Psoas muscle (tissue), 8 donors: ENCODE measurements around the gene FAM83C. TPM values are rescaled to one million over a fixed set of nuclear protein-coding genes. Genes with fewer than 3 reads are reported as not detected.

Experiments
- ATAC-seq, 4 donors: fragments of 200-7000 bp; cut with Tn5 transposase; one replicate each; pipeline ENCODE4 v1.9.1; 2020; ENCODE audit warnings: moderate library complexity in 3 of 4, mild to moderate bottlenecking in 2 of 4
- DNase-seq, 2 donors: peaks; one replicate each; pipeline ENCODE4 v3.0.0-alpha.2; 2020
- H3K27ac ChIP-seq: fragments of 200-600 bp; one replicate; pipeline ENCODE4 v1.8.0; 2022
- H3K27me3 ChIP-seq, 3 donors: fragments of 200-600 bp in 1 of 3; one replicate each; pipeline versions ENCODE4 v1.6.1 to v1.8.0; 2013 to 2022; ENCODE audit warnings: low read length in 2 of 3, mild to moderate bottlenecking in 2 of 3, moderate library complexity in 1 of 3; ENCODE audit not compliant: insufficient read depth in 3 of 3
- H3K36me3 ChIP-seq, 2 donors: fragments of 200-600 bp in 1 of 2; one replicate each; pipeline versions ENCODE4 v1.6.1 to v1.8.0; 2013 to 2022; ENCODE audit warnings: low read depth in 1 of 2, mild to moderate bottlenecking in 1 of 2, moderate library complexity in 1 of 2; ENCODE audit not compliant: insufficient read depth in 1 of 2
- H3K4me1 ChIP-seq: fragments of 200-600 bp; one replicate; pipeline ENCODE4 v1.8.0; 2022
- H3K4me3 ChIP-seq: fragments of 200-600 bp; one replicate; pipeline ENCODE4 v1.8.0; 2022; ENCODE audit warnings: mild to moderate bottlenecking
- H3K9me3 ChIP-seq: fragments of 200-600 bp; one replicate; pipeline ENCODE4 v1.8.0; 2022
- WGBS, 3 donors: extraction: QIAGEN DNeasy Blood & Tissue Kit; methylation state at CpG; one replicate each; pipeline versions ENCODE4 v1.1.6 to v1.1.7; 2013; 5-methylcytosine and 5-hydroxymethylcytosine counted together
- intact Hi-C, 2 donors: fragments of 100-400 bp; cut with DNase I; formaldehyde crosslinking; loops; one replicate each; pipeline versions ENCODE4 v1.11.0 to v1.14.2; 2022
- polyA plus RNA-seq, 3 donors: library from polyadenylated mRNA; stranded (reverse); fragments of 200-250 nt; gene quantifications; one replicate each; pipeline ENCODE4 v1.2.3, GENCODE V29; 2013
- total RNA-seq, 4 donors: library from RNA; stranded (reverse); fragmentation: NEBNext Ultra II Directional in 2 of 4; extraction: Animal tissue kit (Norgen Biotek cat#: 25700) in 2 of 4; gene quantifications; one replicate each; pipeline versions ENCODE4 v1.2.1 to v1.2.4, GENCODE V29; 2021 to 2023
- TF ChIP-seq, protein P1 (sequence below): fragments of 200-600 bp; IDR thresholded peaks from one replicate; pipeline ENCODE4 v1.8.0; 2022; ENCODE audit warnings: antibody characterized with exemption
- donor health status: healthy with polysubstance abuse.
- donor health status: DM: no; HTN: no; CAD: no; lungs with moderate emphysema.
- donor health status: Bipolar disorder and iron deficiency.
- donor health status: healthy.
- donor health status: DM: yes; HTN: yes; CAD: no.
- donor health status: DM: no; HTN: no; CAD: no.
- donor health status: DM: no; HTN: no; CAD: no.
- donor health status: DM: yes; HTN: yes; CAD: no.

FAM83C gene
- total and polyA plus RNA-seq, 7 donors, result 0.04 to 0.07 (median 0.04) TPM; not detected in 4

DNA sequence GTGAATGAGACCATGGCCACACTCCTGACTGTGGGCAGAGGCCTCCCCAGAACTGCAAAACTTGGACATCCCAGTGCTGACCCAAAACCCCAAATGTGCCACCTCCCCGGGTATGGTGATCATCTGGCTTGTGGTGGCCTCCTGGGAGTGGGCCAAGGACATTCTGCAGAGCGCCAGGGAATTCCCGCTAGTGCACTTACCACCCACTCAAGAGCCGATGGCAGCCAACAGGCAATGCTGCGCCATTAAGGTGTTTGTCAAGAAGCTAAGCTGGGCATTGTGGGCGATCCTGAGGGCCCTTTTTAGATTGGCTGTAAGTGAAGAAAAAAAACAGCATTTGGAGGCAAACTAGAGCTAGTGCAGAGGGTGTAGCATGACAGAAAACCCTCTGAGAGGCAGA, 56.3 kb downstream of the FAM83C start:
- DNase-seq (no peak), ATAC-seq (no peak)
- 76 to 90% (median 77%) methylated on average over 6 of the region's 6 CpGs for WGBS, 3 donors
- TF ChIP-seq, protein P1, sequence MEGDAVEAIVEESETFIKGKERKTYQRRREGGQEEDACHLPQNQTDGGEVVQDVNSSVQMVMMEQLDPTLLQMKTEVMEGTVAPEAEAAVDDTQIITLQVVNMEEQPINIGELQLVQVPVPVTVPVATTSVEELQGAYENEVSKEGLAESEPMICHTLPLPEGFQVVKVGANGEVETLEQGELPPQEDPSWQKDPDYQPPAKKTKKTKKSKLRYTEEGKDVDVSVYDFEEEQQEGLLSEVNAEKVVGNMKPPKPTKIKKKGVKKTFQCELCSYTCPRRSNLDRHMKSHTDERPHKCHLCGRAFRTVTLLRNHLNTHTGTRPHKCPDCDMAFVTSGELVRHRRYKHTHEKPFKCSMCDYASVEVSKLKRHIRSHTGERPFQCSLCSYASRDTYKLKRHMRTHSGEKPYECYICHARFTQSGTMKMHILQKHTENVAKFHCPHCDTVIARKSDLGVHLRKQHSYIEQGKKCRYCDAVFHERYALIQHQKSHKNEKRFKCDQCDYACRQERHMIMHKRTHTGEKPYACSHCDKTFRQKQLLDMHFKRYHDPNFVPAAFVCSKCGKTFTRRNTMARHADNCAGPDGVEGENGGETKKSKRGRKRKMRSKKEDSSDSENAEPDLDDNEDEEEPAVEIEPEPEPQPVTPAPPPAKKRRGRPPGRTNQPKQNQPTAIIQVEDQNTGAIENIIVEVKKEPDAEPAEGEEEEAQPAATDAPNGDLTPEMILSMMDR, result no peak
- no peak overlapping the region for H3K27ac ChIP-seq
- H3K4me1 ChIP-seq, result no peaks in the 10 kb centered on the region
- H3K27me3 ChIP-seq, result no peaks in the 10 kb centered on the region
- H3K4me3 ChIP-seq, result no peak overlapping the region
- H3K36me3 ChIP-seq, result no peaks in the 10 kb centered on the region
- intact Hi-C loops, result no loop called here
- no peaks in the 10 kb centered on the region for H3K9me3 ChIP-seq

Other genes with a start within 250 kb of the FAM83C start
- gene TRPC4AP, start 199.6 kb downstream of the FAM83C start, total RNA-seq, result 10 to 100 TPM; 36.0 to 62.3 (median 58.1) TPM
- 10 to 100 TPM; 42.0 to 51.7 (median 42.4) TPM for gene TRPC4AP, start 199.6 kb downstream of the FAM83C start, polyA plus RNA-seq
- gene EDEM2, start 145.1 kb downstream of the FAM83C start, total RNA-seq, result 1 to 10 TPM; 5.0 to 8.5 (median 6.2) TPM
- 10 to 100 TPM in 2 of 3 donors, 1 to 10 TPM in 1; 8.3 to 20.4 (median 17.2) TPM for gene EDEM2, start 145.1 kb downstream of the FAM83C start, polyA plus RNA-seq
- 1 to 10 TPM; 2.8 to 8.8 (median 6.4) TPM for gene PROCR, start 120.4 kb downstream of the FAM83C start, total RNA-seq
- 1 to 10 TPM; 5.2 to 7.1 (median 6.1) TPM for gene PROCR, start 120.4 kb downstream of the FAM83C start, polyA plus RNA-seq
- under 1 TPM in 3 of 4 donors, not detected in 1; 0.17 to 0.27 (median 0.20) TPM for gene MMP24, start 65.7 kb downstream of the FAM83C start, total RNA-seq
- under 1 TPM; 0.01 to 0.07 (median 0.04) TPM for gene MMP24, start 65.7 kb downstream of the FAM83C start, polyA plus RNA-seq
- 10 to 100 TPM; 25.1 to 40.6 (median 27.2) TPM for gene MMP24OS, start 14.3 kb downstream of the FAM83C start, total RNA-seq
- 10 to 100 TPM; 10.4 to 22.5 (median 19.3) TPM for gene MMP24OS, start 14.3 kb downstream of the FAM83C start, polyA plus RNA-seq
- 10 to 100 TPM; 44.3 to 65.5 (median 52.6) TPM for gene EIF6, start 7.7 kb downstream of the FAM83C start, total RNA-seq
- gene EIF6, start 7.7 kb downstream of the FAM83C start, polyA plus RNA-seq, result 100 to 1,000 TPM in 1 of 3 donors, 10 to 100 TPM in 2; 63.0 to 169 (median 71.1) TPM
- gene UQCC1, start 119.5 kb upstream of the FAM83C start, total RNA-seq, result 100 to 1,000 TPM in 2 of 4 donors, 10 to 100 TPM in 2; 67.3 to 120 (median 85.8) TPM
- gene UQCC1, start 119.5 kb upstream of the FAM83C start, polyA plus RNA-seq, result 100 to 1,000 TPM in 2 of 3 donors, 10 to 100 TPM in 1; 71.8 to 129 (median 118) TPM
- gene GDF5, start 145.8 kb upstream of the FAM83C start, total RNA-seq, result 1 to 10 TPM in 1 of 4 donors, under 1 TPM in 2, not detected in 1; 0.13 to 1.1 (median 0.22) TPM
- gene GDF5, start 145.8 kb upstream of the FAM83C start, polyA plus RNA-seq, result under 1 TPM in 2 of 3 donors, not detected in 1; 0.03 to 0.13 TPM
- 10 to 100 TPM; 17.0 to 19.3 (median 17.6) TPM for gene CEP250, start 163.2 kb upstream of the FAM83C start, total RNA-seq
- gene CEP250, start 163.2 kb upstream of the FAM83C start, polyA plus RNA-seq, result 10 to 100 TPM in 1 of 3 donors, 1 to 10 TPM in 2; 4.2 to 13.2 (median 7.4) TPM
- gene C20orf173, start 237.2 kb upstream of the FAM83C start, total RNA-seq, result not detected
- gene C20orf173, start 237.2 kb upstream of the FAM83C start, polyA plus RNA-seq, result not detected
- gene ERGIC3, start 249.7 kb upstream of the FAM83C start, total RNA-seq, result 10 to 100 TPM; 61.7 to 71.6 (median 64.6) TPM
- 10 to 100 TPM; 67.9 to 83.5 (median 78.1) TPM for gene ERGIC3, start 249.7 kb upstream of the FAM83C start, polyA plus RNA-seq